Measurements from ENCODE around the gene ACKR3. TPM values are rescaled to one million over a fixed set of nuclear protein-coding genes. Genes with fewer than 3 reads are reported as not detected.

The ACKR3 gene
- 1.2 and 9.2 TPM in 2 replicates for total RNA-seq

DNA sequence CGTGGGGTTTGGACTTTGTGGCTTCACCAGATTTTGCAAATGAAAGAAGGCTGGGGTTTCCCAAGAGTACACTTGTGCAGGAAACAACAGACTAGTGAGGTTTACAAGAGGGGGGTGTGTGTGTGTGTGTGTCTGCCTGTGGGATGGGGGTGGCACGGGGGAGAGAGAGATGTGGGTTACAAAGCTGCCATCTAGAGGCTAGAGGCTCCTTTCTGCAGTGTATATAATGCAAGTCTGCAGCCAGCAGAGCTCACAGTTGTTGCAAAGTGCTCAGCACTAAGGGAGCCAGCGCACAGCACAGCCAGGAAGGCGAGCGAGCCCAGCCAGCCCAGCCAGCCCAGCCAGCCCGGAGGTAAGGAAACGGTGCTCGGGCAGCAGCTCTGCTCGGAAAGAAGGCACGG lies at the start of gene ACKR3:
Gene ACKR3, plus strand, starts transcription at position 253 of the 401 bp plus-strand sequence. CDS start 10,641 bp downstream, outside the sequence.

All from smooth muscle cell of the pulmonary artery (primary cell).